HEK293 (cell line): ENCODE results near the gene SH3TC1.
A peak's percentile ranks its signal among the peaks of the same experiment; 100 is the strongest.

ENCODE experiments used
- CTCF ChIA-PET: fragments of 350-600 bp; formaldehyde crosslinking; extraction: SDS; loops from one replicate; lab custom pipeline; 2021; ENCODE audit warnings: antibody characterized with exemption; lab: Yijun Ruan, JAX
- POLR2A ChIA-PET: fragments of 300-600 bp; formaldehyde crosslinking; extraction: SDS; loops from one replicate; lab custom pipeline; 2020; ENCODE audit warnings: antibody characterized with exemption, inconsistent platforms; lab: Yijun Ruan, JAX
- H3K27ac ChIP-seq: fragments of 200-500 bp; sonication (Bioruptor generic); 2 replicates; pipeline ENCODE4 v1.5.1; 2014; ENCODE audit warnings: low read depth, low read length, control low read depth, inconsistent platforms; ENCODE audit errors: extremely low read depth
- H3K36me3 ChIP-seq, 2 experiments: fragments of 200-500 bp in 1 of 2; sonication (Bioruptor generic) in 1 of 2; 1 replicate in 1 of 2; 2 replicates in 1 of 2; pipeline ENCODE4 v1.5.1; 2014 to 2017; ENCODE audit warnings: inconsistent platforms in 2 of 2, low read length in 2 of 2; ENCODE audit not compliant: control insufficient read depth in 2 of 2, insufficient read depth in 1 of 2
- H3K4me1 ChIP-seq: fragments of 200-500 bp; sonication (Bioruptor generic); 2 replicates; pipeline ENCODE4 v1.5.1; 2014; ENCODE audit warnings: mild to moderate bottlenecking, low read length, inconsistent platforms; ENCODE audit not compliant: control insufficient read depth, insufficient read depth
- H3K4me3 ChIP-seq: 2 replicates; pipeline ENCODE4 v1.5.1; 2011; ENCODE audit warnings: low read depth, mild to moderate bottlenecking, control low read depth, low read length, moderate library complexity
- H3K9me3 ChIP-seq: fragments of 200-500 bp; sonication (Bioruptor generic); 2 replicates; pipeline ENCODE4 v1.5.1; 2014; ENCODE audit warnings: low read depth, low read length, inconsistent platforms; ENCODE audit not compliant: control insufficient read depth, insufficient read depth
- GLIS2 ChIP-seq: fragments of 450-650 bp; formaldehyde crosslinking; IDR thresholded peaks from 2 replicates; pipeline ENCODE4 v1.5.1; 2016; ENCODE audit warnings: missing biosample characterization, missing genetic modification characterization
- OVOL3 ChIP-seq: fragments of 450-650 bp; formaldehyde crosslinking; IDR thresholded peaks from 2 replicates; pipeline ENCODE4 v1.5.1; 2016; ENCODE audit warnings: missing biosample characterization, missing genetic modification characterization
- ZBTB20 ChIP-seq: fragments of 450-650 bp; formaldehyde crosslinking; IDR thresholded peaks from 2 replicates; pipeline ENCODE4 v1.5.1; 2016; ENCODE audit warnings: missing biosample characterization, missing genetic modification characterization
- ZIC2 ChIP-seq: fragments of 450-650 bp; formaldehyde crosslinking; IDR thresholded peaks from 2 replicates; pipeline ENCODE4 v1.5.1; 2016; ENCODE audit warnings: missing biosample characterization, missing genetic modification characterization
- ZNF169 ChIP-seq: fragments of 450-650 bp; formaldehyde crosslinking; IDR thresholded peaks from 2 replicates; pipeline ENCODE4 v1.5.1; 2016; ENCODE audit warnings: missing biosample characterization, missing genetic modification characterization
- ZNF19 ChIP-seq: fragments of 450-650 bp; formaldehyde crosslinking; IDR thresholded peaks from 2 replicates; pipeline ENCODE4; 2016; ENCODE audit warnings: missing biosample characterization, missing genetic modification characterization, low read depth
- ZNF24 ChIP-seq: fragments of 450-650 bp; formaldehyde crosslinking; IDR thresholded peaks from 2 replicates; pipeline ENCODE4 v1.5.1; 2016; ENCODE audit warnings: missing biosample characterization, missing genetic modification characterization
- ZNF366 ChIP-seq: fragments of 450-650 bp; formaldehyde crosslinking; conservative IDR thresholded peaks from 2 replicates; pipeline ENCODE4 v1.5.1; 2016; ENCODE audit warnings: missing biosample characterization, missing genetic modification characterization
- ZNF521 ChIP-seq: fragments of 450-650 bp; formaldehyde crosslinking; IDR thresholded peaks from 2 replicates; pipeline ENCODE4 v1.5.1; 2017; ENCODE audit warnings: missing biosample characterization, mild to moderate bottlenecking, missing genetic modification characterization
- ZNF549 ChIP-seq: fragments of 450-650 bp; IDR thresholded peaks from 2 replicates; pipeline ENCODE4 v1.5.1; 2018; ENCODE audit warnings: missing biosample characterization, missing genetic modification characterization, mild to moderate bottlenecking, inconsistent platforms, moderate library complexity
- ZNF561 ChIP-seq: fragments of 450-650 bp; IDR thresholded peaks from 2 replicates; pipeline ENCODE4 v1.5.1; 2018; ENCODE audit warnings: missing biosample characterization, missing genetic modification characterization, borderline replicate concordance
- ZNF610 ChIP-seq: fragments of 450-650 bp; formaldehyde crosslinking; IDR thresholded peaks from 2 replicates; pipeline ENCODE4 v1.5.1; 2016; ENCODE audit warnings: missing biosample characterization, missing genetic modification characterization, borderline replicate concordance
- ZNF654 ChIP-seq: fragments of 450-650 bp; formaldehyde crosslinking; IDR thresholded peaks from 2 replicates; pipeline ENCODE4 v1.5.1; 2016; ENCODE audit warnings: low read depth, missing biosample characterization, missing genetic modification characterization
- ZNF658 ChIP-seq: fragments of 450-650 bp; formaldehyde crosslinking; IDR thresholded peaks from 2 replicates; pipeline ENCODE4; 2016; ENCODE audit warnings: missing biosample characterization, missing genetic modification characterization
- ZNF701 ChIP-seq: fragments of 450-650 bp; formaldehyde crosslinking; IDR thresholded peaks from 2 replicates; pipeline ENCODE4 v1.5.1; 2016; ENCODE audit warnings: missing biosample characterization, missing genetic modification characterization
- ZNF792 ChIP-seq: fragments of 450-650 bp; formaldehyde crosslinking; IDR thresholded peaks from 2 replicates; pipeline ENCODE4 v1.5.1; 2016; ENCODE audit warnings: missing biosample characterization, missing genetic modification characterization
- TF ChIP-seq, protein P1 (sequence below): fragments of 450-650 bp; formaldehyde crosslinking; IDR thresholded peaks from 2 replicates; pipeline ENCODE4 v1.5.1; 2016; ENCODE audit warnings: missing biosample characterization, missing genetic modification characterization
- TF ChIP-seq, protein P2 (sequence below): fragments of 450-650 bp; formaldehyde crosslinking; IDR thresholded peaks from 2 replicates; pipeline ENCODE4 v1.5.1; 2016; ENCODE audit warnings: missing biosample characterization, missing genetic modification characterization
- TF ChIP-seq, protein P3 (sequence below): fragments of 450-650 bp; formaldehyde crosslinking; IDR thresholded peaks from 2 replicates; pipeline ENCODE4 v1.5.1; 2017; ENCODE audit warnings: missing biosample characterization, missing genetic modification characterization
- TF ChIP-seq, protein P4 (sequence below): fragments of 450-650 bp; formaldehyde crosslinking; IDR thresholded peaks from 2 replicates; pipeline ENCODE4 v1.5.1; 2017; ENCODE audit warnings: missing biosample characterization, missing genetic modification characterization
- TF ChIP-seq, protein P5 (sequence below): fragments of 450-650 bp; formaldehyde crosslinking; IDR thresholded peaks from 2 replicates; pipeline ENCODE4 v1.5.1; 2016; ENCODE audit warnings: missing biosample characterization, missing genetic modification characterization

The SH3TC1 gene

DNA sequence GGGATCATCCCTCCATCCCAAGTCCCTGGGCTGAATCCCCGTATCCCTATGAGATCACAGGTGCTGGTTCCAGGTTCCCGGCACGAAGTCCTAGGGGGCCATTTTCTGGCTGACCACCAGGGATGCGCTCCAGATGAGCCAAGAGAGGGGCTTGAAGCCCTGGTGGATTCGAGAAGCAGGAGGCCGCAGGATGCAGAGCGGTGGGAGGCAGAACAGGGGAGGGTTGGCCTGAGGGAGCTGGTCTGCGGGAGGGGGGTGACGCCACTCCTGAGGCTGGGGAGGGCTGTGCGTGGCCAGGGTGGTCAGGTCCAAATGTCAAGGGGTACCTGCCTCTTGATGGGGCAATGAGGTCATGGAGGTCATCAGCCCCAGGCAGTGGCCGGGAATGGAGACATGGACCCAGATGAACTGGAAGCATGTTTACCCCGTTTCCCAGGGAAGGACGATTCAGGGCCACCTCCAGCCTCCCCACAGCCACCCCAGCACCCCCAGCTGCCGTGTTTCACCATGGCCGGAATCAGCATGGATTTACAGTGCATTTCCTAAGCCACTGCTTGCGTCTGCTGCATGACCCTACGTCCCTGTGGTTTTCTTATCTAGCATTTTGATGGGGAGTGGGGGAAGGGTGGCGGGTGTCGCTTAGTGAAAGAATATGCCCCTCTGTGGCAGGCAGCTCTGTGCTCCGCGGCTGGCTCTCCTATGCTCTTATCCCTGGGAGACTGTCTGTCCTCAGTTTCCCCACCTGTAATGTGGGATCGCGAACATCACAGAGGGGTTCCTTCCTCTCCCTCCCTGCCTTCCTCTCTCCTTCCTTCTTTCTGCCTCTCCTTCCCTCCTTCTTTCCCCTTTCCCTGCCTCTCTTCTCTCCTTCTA, 53.4 kb downstream of the SH3TC1 start:
- Histone ChIP-seq H3K4me1 (no peaks in the 10 kb centered on the region), H3K27ac (no peak overlapping the region), H3K36me3 (no peaks in the 10 kb centered on the region), H3K9me3 (no peaks in the 10 kb centered on the region), H3K4me3 (no peak overlapping the region)
- TF ChIP-seq ZNF792 (no peak), ZNF169 (tag by site-specific recombination) (no peak), OVOL3 (tag by site-specific recombination) (no peak), ZNF19 (tag by site-specific recombination) (no peak), ZIC2 (tag by site-specific recombination) (no peak), ZNF561 (tag by site-specific recombination) (no peak), ZNF549 (no peak), ZNF654 (tag by site-specific recombination) (no peak), ZNF366 (tag by site-specific recombination) (0 out of 2 replicates have a peak, but pooled peaks have one; percentile 36), ZNF701 (tag by site-specific recombination) (no peak), ZBTB20 (tag by site-specific recombination) (peak; percentile 63), ZNF521 (tag by site-specific recombination) (no peak), ZNF658 (tag by site-specific recombination) (no peak), GLIS2 (no peak), ZNF610 (tag by site-specific recombination) (no peak), ZNF24 (tag by site-specific recombination) (no peak)
- TF ChIP-seq, protein P1, sequence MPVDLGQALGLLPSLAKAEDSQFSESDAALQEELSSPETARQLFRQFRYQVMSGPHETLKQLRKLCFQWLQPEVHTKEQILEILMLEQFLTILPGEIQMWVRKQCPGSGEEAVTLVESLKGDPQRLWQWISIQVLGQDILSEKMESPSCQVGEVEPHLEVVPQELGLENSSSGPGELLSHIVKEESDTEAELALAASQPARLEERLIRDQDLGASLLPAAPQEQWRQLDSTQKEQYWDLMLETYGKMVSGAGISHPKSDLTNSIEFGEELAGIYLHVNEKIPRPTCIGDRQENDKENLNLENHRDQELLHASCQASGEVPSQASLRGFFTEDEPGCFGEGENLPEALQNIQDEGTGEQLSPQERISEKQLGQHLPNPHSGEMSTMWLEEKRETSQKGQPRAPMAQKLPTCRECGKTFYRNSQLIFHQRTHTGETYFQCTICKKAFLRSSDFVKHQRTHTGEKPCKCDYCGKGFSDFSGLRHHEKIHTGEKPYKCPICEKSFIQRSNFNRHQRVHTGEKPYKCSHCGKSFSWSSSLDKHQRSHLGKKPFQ = no peak
- TF ChIP-seq, protein P2, sequence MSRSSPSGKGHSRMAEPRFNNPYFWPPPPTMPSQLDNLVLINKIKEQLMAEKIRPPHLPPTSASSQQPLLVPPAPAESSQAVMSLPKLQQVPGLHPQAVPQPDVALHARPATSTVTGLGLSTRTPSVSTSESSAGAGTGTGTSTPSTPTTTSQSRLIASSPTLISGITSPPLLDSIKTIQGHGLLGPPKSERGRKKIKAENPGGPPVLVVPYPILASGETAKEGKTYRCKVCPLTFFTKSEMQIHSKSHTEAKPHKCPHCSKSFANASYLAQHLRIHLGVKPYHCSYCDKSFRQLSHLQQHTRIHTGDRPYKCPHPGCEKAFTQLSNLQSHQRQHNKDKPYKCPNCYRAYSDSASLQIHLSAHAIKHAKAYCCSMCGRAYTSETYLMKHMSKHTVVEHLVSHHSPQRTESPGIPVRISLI (tag by site-specific recombination) = no peak
- TF ChIP-seq, protein P3, sequence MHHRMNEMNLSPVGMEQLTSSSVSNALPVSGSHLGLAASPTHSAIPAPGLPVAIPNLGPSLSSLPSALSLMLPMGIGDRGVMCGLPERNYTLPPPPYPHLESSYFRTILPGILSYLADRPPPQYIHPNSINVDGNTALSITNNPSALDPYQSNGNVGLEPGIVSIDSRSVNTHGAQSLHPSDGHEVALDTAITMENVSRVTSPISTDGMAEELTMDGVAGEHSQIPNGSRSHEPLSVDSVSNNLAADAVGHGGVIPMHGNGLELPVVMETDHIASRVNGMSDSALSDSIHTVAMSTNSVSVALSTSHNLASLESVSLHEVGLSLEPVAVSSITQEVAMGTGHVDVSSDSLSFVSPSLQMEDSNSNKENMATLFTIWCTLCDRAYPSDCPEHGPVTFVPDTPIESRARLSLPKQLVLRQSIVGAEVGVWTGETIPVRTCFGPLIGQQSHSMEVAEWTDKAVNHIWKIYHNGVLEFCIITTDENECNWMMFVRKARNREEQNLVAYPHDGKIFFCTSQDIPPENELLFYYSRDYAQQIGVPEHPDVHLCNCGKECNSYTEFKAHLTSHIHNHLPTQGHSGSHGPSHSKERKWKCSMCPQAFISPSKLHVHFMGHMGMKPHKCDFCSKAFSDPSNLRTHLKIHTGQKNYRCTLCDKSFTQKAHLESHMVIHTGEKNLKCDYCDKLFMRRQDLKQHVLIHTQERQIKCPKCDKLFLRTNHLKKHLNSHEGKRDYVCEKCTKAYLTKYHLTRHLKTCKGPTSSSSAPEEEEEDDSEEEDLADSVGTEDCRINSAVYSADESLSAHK (tag by site-specific recombination) = no peak
- TF ChIP-seq, protein P4, sequence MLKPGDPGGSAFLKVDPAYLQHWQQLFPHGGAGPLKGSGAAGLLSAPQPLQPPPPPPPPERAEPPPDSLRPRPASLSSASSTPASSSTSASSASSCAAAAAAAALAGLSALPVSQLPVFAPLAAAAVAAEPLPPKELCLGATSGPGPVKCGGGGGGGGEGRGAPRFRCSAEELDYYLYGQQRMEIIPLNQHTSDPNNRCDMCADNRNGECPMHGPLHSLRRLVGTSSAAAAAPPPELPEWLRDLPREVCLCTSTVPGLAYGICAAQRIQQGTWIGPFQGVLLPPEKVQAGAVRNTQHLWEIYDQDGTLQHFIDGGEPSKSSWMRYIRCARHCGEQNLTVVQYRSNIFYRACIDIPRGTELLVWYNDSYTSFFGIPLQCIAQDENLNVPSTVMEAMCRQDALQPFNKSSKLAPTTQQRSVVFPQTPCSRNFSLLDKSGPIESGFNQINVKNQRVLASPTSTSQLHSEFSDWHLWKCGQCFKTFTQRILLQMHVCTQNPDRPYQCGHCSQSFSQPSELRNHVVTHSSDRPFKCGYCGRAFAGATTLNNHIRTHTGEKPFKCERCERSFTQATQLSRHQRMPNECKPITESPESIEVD = no peak
- TF ChIP-seq, protein P5, sequence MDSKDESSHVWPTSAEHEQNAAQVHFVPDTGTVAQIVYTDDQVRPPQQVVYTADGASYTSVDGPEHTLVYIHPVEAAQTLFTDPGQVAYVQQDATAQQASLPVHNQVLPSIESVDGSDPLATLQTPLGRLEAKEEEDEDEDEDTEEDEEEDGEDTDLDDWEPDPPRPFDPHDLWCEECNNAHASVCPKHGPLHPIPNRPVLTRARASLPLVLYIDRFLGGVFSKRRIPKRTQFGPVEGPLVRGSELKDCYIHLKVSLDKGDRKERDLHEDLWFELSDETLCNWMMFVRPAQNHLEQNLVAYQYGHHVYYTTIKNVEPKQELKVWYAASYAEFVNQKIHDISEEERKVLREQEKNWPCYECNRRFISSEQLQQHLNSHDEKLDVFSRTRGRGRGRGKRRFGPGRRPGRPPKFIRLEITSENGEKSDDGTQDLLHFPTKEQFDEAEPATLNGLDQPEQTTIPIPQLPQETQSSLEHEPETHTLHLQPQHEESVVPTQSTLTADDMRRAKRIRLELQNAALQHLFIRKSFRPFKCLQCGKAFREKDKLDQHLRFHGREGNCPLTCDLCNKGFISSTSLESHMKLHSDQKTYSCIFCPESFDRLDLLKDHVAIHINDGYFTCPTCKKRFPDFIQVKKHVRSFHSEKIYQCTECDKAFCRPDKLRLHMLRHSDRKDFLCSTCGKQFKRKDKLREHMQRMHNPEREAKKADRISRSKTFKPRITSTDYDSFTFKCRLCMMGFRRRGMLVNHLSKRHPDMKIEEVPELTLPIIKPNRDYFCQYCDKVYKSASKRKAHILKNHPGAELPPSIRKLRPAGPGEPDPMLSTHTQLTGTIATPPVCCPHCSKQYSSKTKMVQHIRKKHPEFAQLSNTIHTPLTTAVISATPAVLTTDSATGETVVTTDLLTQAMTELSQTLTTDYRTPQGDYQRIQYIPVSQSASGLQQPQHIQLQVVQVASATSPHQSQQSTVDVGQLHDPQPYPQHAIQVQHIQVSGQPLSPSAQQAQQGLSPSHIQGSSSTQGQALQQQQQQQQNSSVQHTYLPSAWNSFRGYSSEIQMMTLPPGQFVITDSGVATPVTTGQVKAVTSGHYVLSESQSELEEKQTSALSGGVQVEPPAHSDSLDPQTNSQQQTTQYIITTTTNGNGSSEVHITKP (tag by site-specific recombination) = peak; percentile 51; the same call in 1 of the 2 replicates
- ChIA-PET CTCF (interaction anchor here (0.7 to 2.3 kb wide), 6 partner anchors 10 to 176 kb away, joined by 3 to 8 read pairs (median 4); no protein-coding TSS in a partner anchor), POLR2A (no interaction called here)
